HG03045 (cell line): ENCODE data around the gene CPVL.

Source experiments
- ATAC-seq: cut with Tn5 transposase; IDR thresholded peaks from one replicate; pipeline ENCODE4 v1.9.1; 2021; ENCODE audit warnings: mild to moderate bottlenecking, moderate library complexity; ENCODE audit not compliant: unreplicated experiment

Gene CPVL

DNA sequence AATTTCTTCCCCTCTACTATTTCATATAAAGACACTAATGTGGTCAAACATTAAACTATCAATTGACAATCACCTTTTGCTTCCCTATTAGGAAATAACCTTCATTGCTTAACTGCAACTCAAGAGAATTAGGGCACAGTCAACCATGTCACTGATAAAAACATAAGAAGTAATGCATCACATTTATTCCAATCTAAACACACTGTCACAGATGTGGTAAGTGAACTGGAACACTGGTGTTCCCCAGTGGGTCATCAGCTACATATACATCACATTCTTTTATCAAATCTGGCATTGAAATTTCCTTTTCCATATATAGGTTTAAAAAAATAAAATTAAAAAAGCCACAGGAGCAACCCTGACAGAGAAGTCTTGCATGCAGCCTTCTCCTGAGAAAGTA is 191.9 kb downstream of the CPVL start:
- no peak for ATAC-seq

DNA sequence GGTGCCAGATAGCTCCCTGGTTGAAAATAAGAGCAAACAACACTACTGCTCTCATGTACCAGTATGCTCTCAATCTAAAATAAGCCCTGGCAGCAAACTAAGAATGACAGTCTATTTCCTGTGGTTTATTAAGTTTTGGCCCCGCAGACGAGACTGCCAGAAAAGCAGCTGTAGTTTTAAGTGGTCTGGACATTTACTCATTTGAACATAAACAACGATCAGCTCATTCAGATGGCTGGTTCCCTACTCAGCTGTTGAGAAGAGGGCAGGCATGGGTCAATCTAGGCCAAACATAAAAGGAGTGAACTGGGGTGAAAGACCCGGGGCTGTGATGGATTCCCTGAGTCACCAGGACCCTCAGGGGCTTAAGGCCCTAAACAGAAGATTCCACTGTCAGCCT is 192.7 kb downstream of the CPVL start:
- ATAC-seq, result no peak
